Muscle layer of duodenum (tissue), 2 donors: ENCODE data around the gene POLG.
A peak's percentile ranks its signal among the peaks of the same experiment; 100 is the strongest.

Experiments
- H3K27ac ChIP-seq: one replicate; pipeline ENCODE4 v1.7.0; 2013; ENCODE audit warnings: mild to moderate bottlenecking, low read length
- H3K27me3 ChIP-seq: one replicate; pipeline ENCODE4 v1.7.0; 2013; ENCODE audit warnings: low read depth, mild to moderate bottlenecking, control low read depth, low read length
- H3K36me3 ChIP-seq, 2 donors: one replicate each; pipeline ENCODE4 v1.7.0; 2013; ENCODE audit warnings: low read length in 2 of 2, control low read depth in 1 of 2, mild to moderate bottlenecking in 1 of 2; ENCODE audit not compliant: insufficient read depth in 2 of 2, control insufficient read depth in 1 of 2
- H3K4me1 ChIP-seq, 2 donors: one replicate each; pipeline ENCODE4 v1.7.0; 2013; ENCODE audit warnings: low read length in 2 of 2, mild to moderate bottlenecking in 2 of 2, control low read depth in 1 of 2, moderate library complexity in 1 of 2; ENCODE audit not compliant: insufficient read depth in 2 of 2, control insufficient read depth in 1 of 2
- H3K4me3 ChIP-seq, 2 donors: one replicate each; pipeline ENCODE4 v1.7.0; 2013; ENCODE audit warnings: low read length in 2 of 2, low read depth in 1 of 2, mild to moderate bottlenecking in 1 of 2
- H3K9me3 ChIP-seq, 2 donors: one replicate each; pipeline ENCODE4 v1.7.0; 2013; ENCODE audit warnings: low read length in 2 of 2, control low read depth in 1 of 2, mild to moderate bottlenecking in 1 of 2; ENCODE audit not compliant: control insufficient read depth in 1 of 2
- donor health status: healthy.

Gene POLG

GRCh38 chr15:89345248-89345647, 10.6 kb upstream of the POLG start:
- Histone ChIP-seq H3K36me3 (no peaks in the 10 kb centered on the region), H3K27me3 (no peaks in the 10 kb centered on the region), H3K9me3 (no peaks in the 10 kb centered on the region), H3K4me1 (no peaks in the 10 kb centered on the region), H3K4me3 (no peak overlapping the region), H3K27ac (no peak overlapping the region)

- Histone ChIP-seq H3K4me3 (no peak overlapping the region), H3K36me3 (no peaks in the 10 kb centered on the region), H3K9me3 (no peaks in the 10 kb centered on the region), H3K27me3 (no peaks in the 10 kb centered on the region), H3K4me1 (no peaks in the 10 kb centered on the region), H3K27ac (no peak overlapping the region)
Observed at GRCh38 chr15:89342840-89343239, 8.2 kb upstream of the POLG start.

- H3K4me3 ChIP-seq = no peak overlapping the region
- no peaks in the 10 kb centered on the region for H3K36me3 ChIP-seq
- H3K4me1 ChIP-seq = no peaks in the 10 kb centered on the region
- no peaks in the 10 kb centered on the region for H3K27me3 ChIP-seq
- H3K9me3 ChIP-seq = no peaks in the 10 kb centered on the region
- H3K27ac ChIP-seq = no peak overlapping the region
Observed at GRCh38 chr15:89341316-89342005, 6.8 kb upstream of the POLG start.

GRCh38 chr15:89340573-89340972, 5.9 kb upstream of the POLG start:
- no peaks in the 10 kb centered on the region for H3K4me1 ChIP-seq
- H3K36me3 ChIP-seq = no peaks in the 10 kb centered on the region
- no peaks in the 10 kb centered on the region for H3K27me3 ChIP-seq
- no peaks in the 10 kb centered on the region for H3K9me3 ChIP-seq
- H3K27ac ChIP-seq = no peak overlapping the region
- H3K4me3 ChIP-seq = no peak overlapping the region

- H3K36me3 ChIP-seq = peaks cover 0 to 4% of the 10 kb centered on the region in 2 donors
- no peak overlapping the region for H3K4me3 ChIP-seq
- peaks cover 0 to 8% of the 10 kb centered on the region in 2 donors for H3K4me1 ChIP-seq
- H3K9me3 ChIP-seq = no peaks in the 10 kb centered on the region
- no peak overlapping the region for H3K27ac ChIP-seq
- no peaks in the 10 kb centered on the region for H3K27me3 ChIP-seq
Observed at GRCh38 chr15:89338036-89338435, 3.4 kb upstream of the POLG start.

- no peak overlapping the region for H3K27ac ChIP-seq
- H3K4me1 ChIP-seq = peaks cover 10 to 32% of the 10 kb centered on the region in 2 donors
- peaks cover 22% of the 10 kb centered on the region in 2 donors for H3K36me3 ChIP-seq
- no peaks in the 10 kb centered on the region for H3K27me3 ChIP-seq
- no peaks in the 10 kb centered on the region for H3K9me3 ChIP-seq
- H3K4me3 ChIP-seq = peak overlapping the region; percentile 72 to 91
Observed at GRCh38 chr15:89335298-89336041, 846 bp upstream of the POLG start.

- Histone ChIP-seq H3K4me1 (peaks cover 10 to 44% of the 10 kb centered on the region in 2 donors), H3K4me3 (peak overlapping the region; percentile 72 to 91)
Observed at GRCh38 chr15:89333959-89334509, 590 bp downstream of the POLG start.

GRCh38 chr15:89333011-89333860, 1.4 kb downstream of the POLG start:
- Histone ChIP-seq H3K9me3 (no peaks in the 10 kb centered on the region), H3K27ac (peak overlapping the region; percentile 69), H3K4me1 (peaks cover 10 to 49% of the 10 kb centered on the region in 2 donors), H3K36me3 (peaks cover 44 to 45% of the 10 kb centered on the region in 2 donors), H3K27me3 (no peaks in the 10 kb centered on the region), H3K4me3 (peak overlapping the region; percentile 72 to 91)

More at GRCh38 chr15:89333959-89334509, 590 bp downstream of the POLG start:
- Histone ChIP-seq H3K36me3 (peaks cover 36 to 37% of the 10 kb centered on the region in 2 donors), H3K27me3 (no peaks in the 10 kb centered on the region), H3K27ac (peak overlapping the region; percentile 69), H3K9me3 (no peaks in the 10 kb centered on the region)

GRCh38 chr15:89332446-89332845, 2.2 kb downstream of the POLG start:
- H3K9me3 ChIP-seq = no peaks in the 10 kb centered on the region
- H3K27me3 ChIP-seq = no peaks in the 10 kb centered on the region
- no peak overlapping the region for H3K27ac ChIP-seq
- peaks cover 51% of the 10 kb centered on the region in 2 donors for H3K36me3 ChIP-seq
- peaks cover 10 to 49% of the 10 kb centered on the region in 2 donors for H3K4me1 ChIP-seq
- H3K4me3 ChIP-seq = peak overlapping the region in 1 of 2 donors; percentile 91

- Histone ChIP-seq H3K36me3 (peaks cover 65% of the 10 kb centered on the region in 2 donors), H3K27me3 (no peaks in the 10 kb centered on the region), H3K27ac (no peak overlapping the region), H3K4me3 (no peak overlapping the region), H3K4me1 (peaks cover 10 to 49% of the 10 kb centered on the region in 2 donors), H3K9me3 (no peaks in the 10 kb centered on the region)
Observed at GRCh38 chr15:89330881-89331595, 3.6 kb downstream of the POLG start.
